CD4-positive, alpha-beta T cell (primary cell): ENCODE measurements around the gene THAP6. TPM values are rescaled to one million over a fixed set of nuclear protein-coding genes. Genes with fewer than 3 reads are reported as not detected.
"Not testable (repeated sequence)": the region's sequence is repeated elsewhere in the genome, so short reads cannot be mapped to it uniquely, and the experiment has no call there.

Experiments
- ATAC-seq: fragments of 200-7000 bp; cut with Tn5 transposase; one replicate; pipeline ENCODE4 v1.10.0; 2022; ENCODE audit warnings: mild to moderate bottlenecking; ENCODE audit not compliant: poor library complexity
- CTCF ChIA-PET: fragments of 350-600 bp; sonication (Branson Sonifier 250); formaldehyde crosslinking; loops from one replicate; lab custom pipeline; 2021; ENCODE audit warnings: antibody characterized with exemption, inconsistent platforms; lab: Charles Lee
- POLR2A ChIA-PET: fragments of 350-600 bp; sonication (Branson Sonifier 250); formaldehyde crosslinking; loops from one replicate; lab custom pipeline; 2021; ENCODE audit warnings: antibody characterized with exemption, inconsistent platforms; lab: Charles Lee
- DNase-seq, 14 experiments: peaks; one replicate each; pipeline ENCODE4 v3.0.0-alpha.2; 2013 to 2020; ENCODE audit warnings: mixed read lengths in 2 of 14
- H3K27ac ChIP-seq, 2 donors: one replicate each; pipeline versions ENCODE4 v1.5.1 to v1.7.0; 2013; ENCODE audit warnings: low read length in 2 of 2, low read depth in 1 of 2, mild to moderate bottlenecking in 1 of 2
- H3K27me3 ChIP-seq, 2 experiments: 1 replicate in 1 of 2; 2 replicates in 1 of 2; pipeline versions ENCODE4 v1.6.1 to v1.7.0; 2013; ENCODE audit warnings: low read length in 2 of 2, control low read depth in 1 of 2, mild to moderate bottlenecking in 1 of 2, moderate library complexity in 1 of 2; ENCODE audit not compliant: insufficient read depth in 2 of 2, control insufficient read depth in 1 of 2
- H3K36me3 ChIP-seq: one replicate; pipeline ENCODE4 v1.6.1; 2013; ENCODE audit warnings: low read length, control low read depth; ENCODE audit not compliant: insufficient read depth
- H3K4me1 ChIP-seq: one replicate; pipeline ENCODE4 v1.6.1; 2013; ENCODE audit warnings: low read length, control low read depth; ENCODE audit not compliant: insufficient read depth
- H3K4me3 ChIP-seq: one replicate; pipeline ENCODE4 v1.5.1; 2013; ENCODE audit warnings: mild to moderate bottlenecking, low read length, moderate library complexity
- H3K9me3 ChIP-seq, 2 experiments: 1 replicate in 1 of 2; 2 replicates in 1 of 2; pipeline versions ENCODE4 v1.6.1 to v1.7.0; 2013; ENCODE audit warnings: low read length in 2 of 2, mild to moderate bottlenecking in 2 of 2, control low read depth in 1 of 2, moderate library complexity in 1 of 2; ENCODE audit not compliant: control insufficient read depth in 1 of 2, insufficient read depth in 1 of 2
- H3K27ac Mint-ChIP-seq: one replicate; pipeline ENCODE4 v1.8.0; 2020; ENCODE audit warnings: mixed read lengths
- H3K27me3 Mint-ChIP-seq: one replicate; pipeline ENCODE4 v1.8.0; 2021; ENCODE audit warnings: mixed read lengths
- H3K36me3 Mint-ChIP-seq: one replicate; pipeline ENCODE4 v1.8.0; 2021; ENCODE audit warnings: low read depth, mixed read lengths
- H3K4me1 Mint-ChIP-seq: one replicate; pipeline ENCODE4 v1.8.0; 2021; ENCODE audit warnings: low read depth, mixed read lengths
- H3K4me3 Mint-ChIP-seq: one replicate; pipeline ENCODE4 v1.8.0; 2020; ENCODE audit warnings: mild to moderate bottlenecking, mixed read lengths
- H3K9me3 Mint-ChIP-seq: one replicate; pipeline ENCODE4 v1.8.0; 2020; ENCODE audit warnings: mixed read lengths
- intact Hi-C, 2 experiments: fragments of 100-400 bp; cut with DNase I in 1 of 2; cut with micrococcal nuclease in 1 of 2; formaldehyde crosslinking; loops; one replicate each; pipeline versions ENCODE4 v1.15.1 to v1.9.0; 2023 to 2025; cut with DNase I, micrococcal nuclease
- total RNA-seq, 174 experiments: library from RNA in 2 of 174; stranded (reverse) in 2 of 174; gene quantifications; one replicate each; pipeline ENCODE4 v1.2.3 and lab custom pipeline; 2021 to 2026
- TF ChIP-seq, protein P1 (sequence below): fragments of 200-600 bp; IDR thresholded peaks from one replicate; pipeline ENCODE4 v1.8.0; 2022; ENCODE audit warnings: antibody characterized with exemption, mild to moderate bottlenecking

Gene THAP6
- total RNA-seq, 2 experiments from 2014 or later: 19.1 to 22.8 TPM

DNA sequence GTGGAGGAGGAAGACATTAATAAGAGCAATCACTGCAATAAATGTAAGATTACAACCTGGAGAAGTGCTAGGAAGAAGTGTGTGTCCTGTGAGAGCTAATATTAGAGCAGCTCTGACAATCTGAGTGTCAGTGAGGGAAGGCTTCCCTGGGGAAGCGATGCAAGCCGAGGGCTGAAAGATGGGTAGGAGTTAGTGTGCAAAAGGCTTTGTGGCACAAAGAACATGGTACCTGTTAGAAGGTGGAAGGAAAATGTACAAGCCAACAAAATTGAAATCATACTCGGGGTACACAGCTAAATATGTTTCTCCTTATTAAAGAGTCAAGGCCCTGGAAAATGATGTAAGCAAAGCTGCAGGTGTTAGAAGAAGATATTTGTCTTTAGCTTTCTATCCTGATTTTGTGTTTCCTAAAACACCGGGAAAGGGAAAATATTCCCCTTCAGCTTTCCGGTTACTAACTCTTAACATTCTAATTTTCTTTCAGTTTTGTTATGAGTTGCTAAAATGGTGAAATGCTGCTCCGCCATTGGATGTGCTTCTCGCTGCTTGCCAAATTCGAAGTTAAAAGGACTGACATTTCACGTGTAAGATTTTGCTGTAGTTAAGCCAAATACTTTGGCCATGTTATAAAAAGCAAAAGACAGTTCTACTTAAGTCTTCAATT lies 808 bp downstream of the THAP6 start:
- DNase-seq (peak in 6 of 14 experiments; percentile 5 to 69 (median 34)), ATAC-seq (no peak)
- H3K27ac ChIP-seq: peak overlapping the region; percentile 94 to 97
- POLR2A ChIA-PET: interaction anchor here (0.7 to 3.6 kb wide), 20 partner anchors 9 to 1562 kb away, joined by 3 to 46 read pairs (median 4); partner anchors contain the start of genes CDKL2, G3BP2, NAAA and NUP54
- no peaks in the 10 kb centered on the region for H3K27me3 ChIP-seq
- no peaks in the 10 kb centered on the region for H3K9me3 ChIP-seq
- CTCF ChIA-PET: interaction anchor here (1.0 to 2.7 kb wide), 2 partner anchors 15 to 209 kb away, joined by 3 to 8 read pairs; partner anchors contain the start of gene USO1
- H3K36me3 ChIP-seq: peaks cover 31% of the 10 kb centered on the region
- no peaks in the 10 kb centered on the region for H3K9me3 Mint-ChIP-seq
- intact Hi-C loops: loop anchor here (1.0 to 10.0 kb wide), 10 partner anchors 117 to 1640 kb away; partner anchors contain the start of genes G3BP2 (in 2 of the 2), NUP54 (in 2 of the 2), CCNG2 (in 1 of the 2) and CDKL2 (in 1 of the 2)
- peaks cover 62% of the 10 kb centered on the region for H3K36me3 Mint-ChIP-seq
- H3K27ac Mint-ChIP-seq: no peak overlapping the region
- no peaks in the 10 kb centered on the region for H3K27me3 Mint-ChIP-seq
- H3K4me1 ChIP-seq: peaks cover 18% of the 10 kb centered on the region
- peak overlapping the region; percentile 77 for H3K4me3 ChIP-seq
- H3K4me3 Mint-ChIP-seq: no peak overlapping the region
- TF ChIP-seq, protein P1, sequence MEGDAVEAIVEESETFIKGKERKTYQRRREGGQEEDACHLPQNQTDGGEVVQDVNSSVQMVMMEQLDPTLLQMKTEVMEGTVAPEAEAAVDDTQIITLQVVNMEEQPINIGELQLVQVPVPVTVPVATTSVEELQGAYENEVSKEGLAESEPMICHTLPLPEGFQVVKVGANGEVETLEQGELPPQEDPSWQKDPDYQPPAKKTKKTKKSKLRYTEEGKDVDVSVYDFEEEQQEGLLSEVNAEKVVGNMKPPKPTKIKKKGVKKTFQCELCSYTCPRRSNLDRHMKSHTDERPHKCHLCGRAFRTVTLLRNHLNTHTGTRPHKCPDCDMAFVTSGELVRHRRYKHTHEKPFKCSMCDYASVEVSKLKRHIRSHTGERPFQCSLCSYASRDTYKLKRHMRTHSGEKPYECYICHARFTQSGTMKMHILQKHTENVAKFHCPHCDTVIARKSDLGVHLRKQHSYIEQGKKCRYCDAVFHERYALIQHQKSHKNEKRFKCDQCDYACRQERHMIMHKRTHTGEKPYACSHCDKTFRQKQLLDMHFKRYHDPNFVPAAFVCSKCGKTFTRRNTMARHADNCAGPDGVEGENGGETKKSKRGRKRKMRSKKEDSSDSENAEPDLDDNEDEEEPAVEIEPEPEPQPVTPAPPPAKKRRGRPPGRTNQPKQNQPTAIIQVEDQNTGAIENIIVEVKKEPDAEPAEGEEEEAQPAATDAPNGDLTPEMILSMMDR: no peak
- peaks cover 43% of the 10 kb centered on the region for H3K4me1 Mint-ChIP-seq

DNA sequence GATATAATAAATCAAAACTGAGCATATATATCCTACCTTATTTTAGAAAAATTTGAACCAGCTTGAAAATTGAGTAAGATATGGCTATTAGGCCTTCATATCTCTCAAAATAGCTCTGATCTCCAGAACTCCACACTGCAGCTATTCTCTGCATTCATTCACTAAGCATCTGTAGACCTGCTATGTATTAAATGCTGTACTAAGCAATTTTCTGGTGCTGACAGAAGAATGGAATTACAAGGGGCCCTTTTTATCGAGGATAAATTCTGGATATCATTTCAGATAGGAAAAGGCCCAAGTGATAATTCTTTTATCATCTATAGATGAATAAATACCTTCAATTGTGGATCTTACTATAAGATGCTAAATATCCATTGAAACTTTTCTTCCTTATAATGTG lies 1.9 kb downstream of the THAP6 start:
- peaks cover 15% of the 10 kb centered on the region for H3K4me1 ChIP-seq
- ChIA-PET POLR2A (interaction anchor here (1.7 to 2.7 kb wide), 2 partner anchors 475 to 632 kb away, joined by 4 to 9 read pairs; partner anchors contain the start of genes NUP54 and SDAD1), CTCF (no interaction called here)
- intact Hi-C loops: loop anchor here (5.0 to 10.0 kb wide), 7 partner anchors 116 to 1639 kb away; partner anchors contain the start of genes NUP54 (in 2 of the 2), CCNG2 (in 1 of the 2), CDKL2 (in 1 of the 2) and G3BP2 (in 1 of the 2)
- peaks cover 54% of the 10 kb centered on the region for H3K4me1 Mint-ChIP-seq
- H3K4me3 Mint-ChIP-seq: peak overlapping the region; percentile 43
- peaks cover 68% of the 10 kb centered on the region for H3K36me3 Mint-ChIP-seq
- no peaks in the 10 kb centered on the region for H3K27me3 ChIP-seq
- DNase-seq (no peak), ATAC-seq (no peak)
- TF ChIP-seq, protein P1: no peak
- no peak overlapping the region for H3K4me3 ChIP-seq
- H3K36me3 ChIP-seq: peaks cover 34% of the 10 kb centered on the region
- H3K27me3 Mint-ChIP-seq: no peaks in the 10 kb centered on the region
- no peaks in the 10 kb centered on the region for H3K9me3 Mint-ChIP-seq
- peak overlapping the region in 1 of 2 donors; percentile 97 for H3K27ac ChIP-seq
- H3K27ac Mint-ChIP-seq: no peak overlapping the region
- H3K9me3 ChIP-seq: no peaks in the 10 kb centered on the region

DNA sequence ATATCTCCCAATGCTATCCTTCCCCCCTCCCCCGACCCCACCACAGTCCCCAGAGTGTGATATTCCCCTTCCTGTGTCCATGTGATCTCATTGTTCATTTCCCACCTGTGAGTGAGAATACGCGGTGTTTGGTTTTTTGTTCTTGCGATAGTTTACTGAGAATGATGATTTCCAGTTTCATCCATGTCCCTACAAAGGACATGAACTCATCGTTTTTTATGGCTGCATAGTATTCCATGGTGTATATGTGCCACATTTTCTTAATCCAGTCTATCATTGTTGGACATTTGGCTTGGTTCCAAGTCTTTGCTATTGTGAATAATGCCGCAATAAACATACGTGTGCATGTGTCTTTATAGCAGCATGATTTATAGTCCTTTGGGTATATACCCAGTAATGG lies 5.2 kb downstream of the THAP6 start:
- H3K4me3 Mint-ChIP-seq, POLR2A ChIA-PET, ATAC-seq, H3K4me1 ChIP-seq, H3K4me3 ChIP-seq, DNase-seq, H3K27ac ChIP-seq, H3K27me3 Mint-ChIP-seq, H3K9me3 Mint-ChIP-seq, H3K27me3 ChIP-seq, H3K9me3 ChIP-seq, CTCF ChIA-PET, H3K27ac Mint-ChIP-seq: not testable (repeated sequence)
- Mint-ChIP-seq H3K4me1 (peaks cover 64% of the 10 kb centered on the region), H3K36me3 (peaks cover 92% of the 10 kb centered on the region)
- peaks cover 60% of the 10 kb centered on the region for H3K36me3 ChIP-seq
- intact Hi-C loops: loop anchor here (5.0 to 10.0 kb wide), 7 partner anchors 113 to 1635 kb away; partner anchors contain the start of genes NUP54 (in 2 of the 2), CCNG2 (in 1 of the 2), CDKL2 (in 1 of the 2) and G3BP2 (in 1 of the 2)
